Kidney glomerular epithelial cell (primary cell): ENCODE results near the gene TRIM33.

ENCODE experiments used
- DNase-seq: peaks from one replicate; lab custom pipeline; 2025; lab: John Stamatoyannopoulos, UW

The TRIM33 gene

DNA sequence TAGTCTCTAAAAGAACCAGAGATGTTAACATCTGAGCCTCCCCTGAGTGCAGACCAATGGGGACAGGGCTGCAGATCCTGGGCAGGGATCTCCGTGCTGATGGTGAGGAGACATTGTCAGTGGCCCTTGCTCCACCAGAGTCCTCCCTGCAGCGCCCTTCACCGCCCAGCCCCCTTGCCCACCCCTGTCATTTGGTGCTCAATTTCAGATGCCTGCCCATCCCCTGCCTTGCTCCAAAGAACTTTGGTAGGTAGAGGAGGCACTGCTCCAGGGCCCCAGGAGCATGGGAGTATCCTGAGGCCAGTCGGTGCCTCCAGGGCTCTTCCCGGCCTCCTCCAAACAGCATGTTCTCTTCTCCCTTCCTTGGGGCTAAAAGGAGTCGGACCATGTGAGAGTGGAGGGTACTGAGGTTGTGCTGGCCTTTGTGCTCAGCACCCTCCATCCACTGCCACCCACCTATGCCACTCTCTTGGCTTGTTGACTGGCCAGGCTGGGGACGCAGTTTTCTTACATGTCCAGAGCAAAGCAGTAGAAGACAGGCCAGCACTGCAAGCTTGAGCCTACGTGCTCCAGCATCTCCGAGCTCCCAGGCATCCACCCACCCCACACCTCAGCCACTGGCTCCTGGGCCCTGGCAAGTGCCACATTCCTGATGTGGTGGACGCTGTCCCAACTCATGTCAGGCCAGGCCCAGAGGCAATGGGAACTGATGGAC is 160.1 kb downstream of the TRIM33 start:
- DNase-seq: no peak

GRCh38 chr1:114349891-114350605 is 161.0 kb downstream of the TRIM33 start:
- DNase-seq: no peak

- DNase-seq: no peak
Observed at GRCh38 chr1:114347431-114348209, 163.4 kb downstream of the TRIM33 start.

DNA sequence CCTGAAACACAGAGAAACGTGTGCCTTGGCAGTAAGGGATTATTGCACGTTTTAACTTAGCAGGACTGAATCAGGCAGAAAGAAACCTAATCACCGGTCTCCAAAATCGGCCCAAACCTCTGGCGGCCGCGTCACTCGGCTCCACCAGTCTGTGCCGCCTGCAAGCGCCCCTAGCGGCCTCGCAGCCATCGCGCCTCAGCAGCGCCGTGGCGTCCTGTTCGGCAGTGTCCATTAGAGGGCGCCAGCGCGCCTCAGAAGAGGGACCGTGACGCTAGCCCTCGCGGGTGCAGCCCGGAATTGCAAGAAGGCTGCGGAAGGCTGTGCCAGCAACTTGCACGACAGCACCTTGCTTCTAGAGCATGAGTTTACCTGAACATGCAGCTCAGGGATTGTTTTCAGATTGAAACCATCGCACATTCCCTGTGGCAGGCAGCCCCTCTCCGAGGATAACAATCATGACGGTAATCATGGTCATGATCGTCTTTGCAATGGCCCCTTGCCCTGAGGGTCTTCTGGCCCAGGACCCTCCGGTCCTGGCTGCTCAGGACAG is 164.4 kb downstream of the TRIM33 start:
- peak; percentile 84 for DNase-seq

DNA sequence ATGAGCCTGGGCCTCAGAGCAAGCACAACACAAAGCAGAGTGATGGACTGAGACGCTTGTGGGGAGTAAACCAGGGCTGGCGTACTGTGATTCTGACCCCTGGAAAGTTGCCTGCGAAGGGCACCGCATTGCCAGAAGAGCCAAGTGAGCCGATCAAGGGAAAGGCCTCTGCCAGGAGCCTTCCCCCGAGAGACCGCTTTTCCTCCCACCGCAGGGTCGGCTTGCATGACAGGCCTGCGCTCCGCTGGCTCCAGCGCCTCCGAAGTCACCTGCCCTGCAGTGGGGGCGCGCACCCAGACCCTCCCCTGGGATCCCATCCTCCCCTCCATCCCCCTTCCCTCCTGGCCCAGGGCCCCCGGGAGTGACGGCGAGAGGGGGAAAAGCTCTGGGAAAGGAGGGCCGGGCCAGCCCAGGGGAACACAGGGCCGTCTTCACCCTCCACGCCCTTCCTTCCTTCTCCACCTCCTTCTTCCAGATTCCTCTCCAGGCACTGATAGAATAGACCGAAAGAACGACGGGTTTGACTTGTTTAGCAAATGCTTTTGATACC is 165.0 kb downstream of the TRIM33 start:
- no peak for DNase-seq

- DNase-seq: no peak
Observed at GRCh38 chr1:114344656-114345055, 166.3 kb downstream of the TRIM33 start.
